GM18951 (cell line): ENCODE results near the gene CDYL2.
"Not testable (repeated sequence)": the region's sequence is repeated elsewhere in the genome, so short reads cannot be mapped to it uniquely, and the experiment has no call there.

Source experiments
- POLR2A ChIP-seq: IDR thresholded peaks from 4 replicates; pipeline ENCODE4 v1.6.1; 2011; ENCODE audit warnings: mild to moderate bottlenecking; ENCODE audit not compliant: insufficient read length, insufficient read depth; ENCODE audit errors: extremely low read depth
- in situ Hi-C: fragments of 300-500 bp; cut with MboI; formaldehyde crosslinking; loops from one replicate; pipeline ENCODE4 v1.12.0; 2022; ENCODE audit warnings: low sequenced_read_pairs, mixed read lengths, inconsistent platforms; ENCODE audit not compliant: unreplicated experiment

The CDYL2 gene

GRCh38 chr16:80802138-80802537 lies 2.3 kb downstream of the CDYL2 start:
- no peak for TF ChIP-seq POLR2A
- in situ Hi-C loops = no loop called here

DNA sequence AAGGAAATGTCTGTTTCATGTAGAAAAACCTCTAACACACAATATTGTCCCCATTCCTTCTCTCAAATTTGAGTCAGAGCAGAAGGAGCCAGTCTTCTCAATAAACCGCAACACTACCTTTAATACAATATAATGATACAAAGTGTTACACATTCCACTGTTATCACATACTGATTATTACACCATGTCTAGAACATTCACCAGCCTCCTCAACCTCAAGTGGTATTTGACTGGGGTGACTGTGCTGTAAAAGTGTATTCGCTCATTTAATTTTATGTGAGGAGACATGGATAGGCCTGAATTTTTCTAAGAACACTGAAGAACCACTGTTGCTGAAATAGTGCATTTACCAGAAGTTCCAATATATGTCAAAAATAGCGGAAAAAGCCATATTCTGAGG lies 10.3 kb downstream of the CDYL2 start:
- TF ChIP-seq POLR2A = no peak
- in situ Hi-C loops = no loop called here

- no peak for TF ChIP-seq POLR2A
These were observed 12.4 kb downstream of the CDYL2 start for GRCh38 chr16:80792031-80792430.

DNA sequence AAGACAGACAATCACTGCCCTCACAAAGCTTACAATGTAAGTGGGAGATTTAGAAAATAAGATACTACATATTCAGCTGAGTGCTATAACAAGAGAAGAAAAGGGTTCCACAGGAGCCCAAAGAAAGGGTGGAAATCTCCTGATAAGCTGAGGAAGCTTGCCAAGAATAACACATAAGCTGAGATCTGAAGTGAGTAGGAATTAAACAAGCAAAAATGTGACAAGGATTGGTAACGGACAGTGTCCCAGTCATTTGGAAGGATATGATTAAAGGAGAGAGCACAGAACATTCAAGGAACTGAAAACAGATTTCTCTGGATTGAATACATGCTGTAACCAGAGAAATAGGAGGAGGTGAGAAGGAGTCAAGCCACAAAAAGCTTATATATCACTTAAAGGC lies 13.0 kb downstream of the CDYL2 start:
- in situ Hi-C loops = no loop called here

More at GRCh38 chr16:80792031-80792430, 12.4 kb downstream of the CDYL2 start:
- in situ Hi-C loops = no loop called here

GRCh38 chr16:80790751-80791150 lies 13.6 kb downstream of the CDYL2 start:
- no peak for TF ChIP-seq POLR2A
- in situ Hi-C loops = no loop called here

More for the DNA sequence above, 13.0 kb downstream of the CDYL2 start:
- no peak for TF ChIP-seq POLR2A

DNA sequence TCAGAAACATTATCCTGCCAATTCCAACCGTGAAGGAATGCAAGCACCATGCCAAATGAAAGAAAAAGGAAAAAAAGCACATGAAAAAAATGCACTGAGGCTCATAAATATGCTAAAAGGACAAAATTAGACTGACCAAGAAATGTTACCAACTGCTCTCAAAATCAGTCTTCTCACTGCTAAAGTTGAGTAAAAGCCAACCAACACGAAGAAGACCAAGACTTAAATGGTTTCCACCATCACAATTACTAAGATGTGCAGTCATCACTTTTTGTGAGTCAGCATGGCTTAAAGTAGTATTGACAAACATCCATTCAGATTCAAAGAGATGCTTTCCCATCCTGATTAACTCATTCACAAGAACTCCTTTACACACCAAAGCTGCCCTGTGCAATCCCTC lies 16.4 kb downstream of the CDYL2 start:
- no peak for TF ChIP-seq POLR2A
- in situ Hi-C loops = no loop called here

- in situ Hi-C loops = not testable (repeated sequence)
These were observed 17.8 kb downstream of the CDYL2 start for GRCh38 chr16:80786561-80786960.

DNA sequence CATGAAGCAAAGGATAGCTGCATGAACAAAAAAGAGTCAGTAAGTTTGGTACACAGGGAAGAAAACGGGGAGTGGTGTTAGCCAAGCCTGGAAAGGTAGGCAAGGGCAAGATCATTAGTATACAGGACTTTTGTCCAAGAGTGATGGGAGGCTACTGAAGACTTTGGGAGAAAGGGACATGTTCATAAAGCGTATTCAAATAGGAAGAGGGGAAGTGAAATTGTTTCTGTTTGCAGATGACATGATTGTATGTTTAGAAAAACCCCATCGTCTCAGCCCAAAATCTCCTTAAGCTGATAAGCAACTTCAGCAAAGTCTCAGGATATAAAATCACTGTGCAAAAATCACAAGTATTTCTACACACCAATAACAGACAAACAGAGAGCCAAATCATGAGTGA lies 19.4 kb downstream of the CDYL2 start:
- TF ChIP-seq POLR2A = no peak
- in situ Hi-C loops = no loop called here

DNA sequence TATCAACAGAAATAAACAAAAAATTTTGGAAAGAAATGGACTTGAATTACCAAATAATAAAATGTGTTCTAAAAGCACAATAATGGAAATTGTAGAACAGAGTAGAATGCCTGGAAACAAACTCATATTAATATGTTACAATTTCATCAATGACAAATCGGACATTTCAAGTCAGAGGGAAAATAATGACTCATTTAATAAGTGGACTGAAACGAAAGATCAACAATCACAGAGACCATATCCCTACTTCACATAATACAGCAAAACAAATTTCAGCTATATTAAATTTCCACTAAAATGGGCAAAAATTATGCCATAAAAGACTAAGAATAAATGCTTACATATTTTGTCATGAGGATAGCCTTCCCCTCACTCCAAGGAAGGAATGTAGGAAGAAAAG lies 25.7 kb downstream of the CDYL2 start:
- TF ChIP-seq POLR2A = no peak
- in situ Hi-C loops = no loop called here

- in situ Hi-C loops = no loop called here
- no peak for TF ChIP-seq POLR2A
These were observed 27.5 kb downstream of the CDYL2 start for GRCh38 chr16:80776856-80777255.

GRCh38 chr16:80775450-80775849 lies 28.9 kb downstream of the CDYL2 start:
- TF ChIP-seq POLR2A = no peak
- in situ Hi-C loops = no loop called here

DNA sequence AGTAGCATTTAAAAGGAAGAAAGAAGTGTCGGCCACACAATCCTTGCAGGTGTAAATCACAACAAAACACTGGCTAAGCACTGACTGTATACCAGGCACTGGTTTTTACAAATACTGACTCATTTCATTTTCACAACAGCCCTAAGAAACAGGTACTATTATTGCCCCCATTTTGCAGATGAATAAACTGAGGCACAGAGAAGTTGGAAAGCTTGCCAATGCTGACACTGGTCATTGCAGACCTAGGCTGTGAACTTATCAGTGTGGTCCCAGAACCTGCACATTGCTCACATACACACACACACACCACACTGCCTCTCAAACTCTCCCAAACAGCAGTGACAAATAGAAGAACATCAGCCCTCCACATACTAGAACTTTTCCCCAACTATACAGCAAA lies 37.6 kb downstream of the CDYL2 start:
- in situ Hi-C loops = no loop called here
- no peak for TF ChIP-seq POLR2A

DNA sequence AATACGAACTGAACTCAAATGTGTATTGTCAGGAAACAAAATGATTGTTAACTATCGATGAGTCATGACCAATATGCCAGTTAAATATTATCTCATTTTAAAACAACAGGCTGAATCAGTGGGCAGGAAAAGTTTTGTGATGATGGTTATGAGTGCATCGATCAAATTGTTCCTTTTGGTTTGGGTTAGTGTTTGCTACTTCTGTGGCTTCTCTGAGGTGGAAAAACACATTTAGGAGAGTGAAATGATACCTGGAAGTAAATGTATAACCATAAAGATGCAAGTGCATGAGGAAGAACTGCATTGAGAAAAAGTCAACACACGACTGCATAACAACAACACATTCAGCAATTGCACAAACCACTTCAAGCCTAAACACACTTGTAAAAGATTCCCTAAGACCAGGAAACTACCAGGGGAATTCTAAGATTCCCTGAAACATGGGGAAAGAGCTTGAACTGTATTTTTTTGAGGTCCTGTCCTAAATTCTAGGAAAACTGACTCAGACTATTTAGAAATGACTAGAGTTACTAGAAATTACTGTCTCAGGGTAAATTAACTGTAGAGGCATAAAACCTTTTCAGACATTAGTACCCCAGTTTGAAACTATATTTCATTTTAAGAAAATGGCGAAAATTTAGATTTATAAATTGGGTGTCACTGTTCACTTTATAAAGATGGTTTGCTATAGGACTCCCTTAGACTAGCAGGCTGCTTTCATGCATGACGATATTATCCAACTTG lies 44.8 kb downstream of the CDYL2 start:
- no peak for TF ChIP-seq POLR2A

DNA sequence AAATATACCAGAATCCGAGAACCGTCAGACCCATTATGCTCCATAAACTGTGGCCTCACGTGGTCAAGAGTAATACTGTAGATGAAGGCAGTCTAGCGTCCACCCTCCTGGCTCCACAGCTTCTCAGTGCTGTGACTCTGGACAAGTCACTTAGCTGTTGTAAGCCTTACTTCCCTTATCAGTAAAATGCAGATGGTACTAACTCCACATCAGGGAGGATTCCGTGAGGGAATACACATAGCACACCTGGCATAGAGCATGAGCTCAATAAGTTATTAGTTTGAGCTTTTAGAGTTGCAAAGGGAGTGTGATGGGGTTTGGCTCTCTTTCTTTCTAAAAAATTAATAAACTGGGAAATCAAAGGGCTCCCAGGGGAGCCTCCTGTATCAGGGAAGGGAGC lies 49.9 kb downstream of the CDYL2 start:
- in situ Hi-C loops = no loop called here
- TF ChIP-seq POLR2A = no peak

More for the DNA sequence above, 44.8 kb downstream of the CDYL2 start:
- in situ Hi-C loops = no loop called here

- in situ Hi-C loops = no loop called here
These were observed 51.9 kb downstream of the CDYL2 start for GRCh38 chr16:80752541-80752940.

More at GRCh38 chr16:80752541-80752940, 51.9 kb downstream of the CDYL2 start:
- no peak for TF ChIP-seq POLR2A
